ENCODE data around the gene CHCHD6.

CHCHD6 gene

GRCh38 chr3:126731044-126731443, 27.0 kb downstream of the CHCHD6 start:
- no peak for TF ChIP-seq CTCF (IDR thresholded peaks at IDR 0.05)
- DNase-seq (ENCODE audit: low spot score), result no peak
- H3K4me3 ChIP-seq, result no peak overlapping the region

GRCh38 chr3:126732281-126733060, 28.4 kb downstream of the CHCHD6 start:
- TF ChIP-seq CTCF (IDR thresholded peaks at IDR 0.05), result no peak
- Histone ChIP-seq H3K27ac (no peak overlapping the region), H3K4me3 (no peak overlapping the region)
- DNase-seq (ENCODE audit: low spot score), result no peak

More at GRCh38 chr3:126731044-126731443, 27.0 kb downstream of the CHCHD6 start:
- no peak overlapping the region for H3K27ac ChIP-seq

GRCh38 chr3:126733061-126733430, 29.0 kb downstream of the CHCHD6 start:
- H3K4me3 ChIP-seq, result no peak overlapping the region
- TF ChIP-seq CTCF (IDR thresholded peaks at IDR 0.05), result no peak
- DNase-seq (ENCODE audit: low spot score), result no peak
- H3K27ac ChIP-seq, result no peak overlapping the region

- no peak for TF ChIP-seq CTCF (IDR thresholded peaks at IDR 0.05)
- no peak for DNase-seq (ENCODE audit: low spot score)
- H3K4me3 ChIP-seq, result no peak overlapping the region
- H3K27ac ChIP-seq, result no peak overlapping the region
Measured at GRCh38 chr3:126734106-126734723, 30.2 kb downstream of the CHCHD6 start.

- no peak for DNase-seq (ENCODE audit: low spot score)
- no peak overlapping the region for H3K27ac ChIP-seq
- TF ChIP-seq CTCF (IDR thresholded peaks at IDR 0.05), result no peak
- H3K4me3 ChIP-seq, result no peak overlapping the region
Measured at GRCh38 chr3:126737527-126737926, 33.5 kb downstream of the CHCHD6 start.

- peak; percentile 50 for DNase-seq (ENCODE audit: low spot score)
- Histone ChIP-seq H3K4me3 (no peak overlapping the region), H3K27ac (no peak overlapping the region)
- TF ChIP-seq CTCF (IDR thresholded peaks at IDR 0.05), result no peak
Measured at GRCh38 chr3:126742057-126742456, 38.0 kb downstream of the CHCHD6 start.

- no peak overlapping the region for H3K27ac ChIP-seq
- no peak for TF ChIP-seq CTCF (IDR thresholded peaks at IDR 0.05)
- peak; percentile 45 for DNase-seq (ENCODE audit: low spot score)
- H3K4me3 ChIP-seq, result no peak overlapping the region
Measured at GRCh38 chr3:126743350-126743749, 39.3 kb downstream of the CHCHD6 start.

Data from coronary artery (tissue), 2 donors.